Esophagus squamous epithelium (tissue), 5 donors: ENCODE data around the gene NOS1. TPM values are rescaled to one million over a fixed set of nuclear protein-coding genes. Genes with fewer than 3 reads are reported as not detected.

Source experiments
- DNase-seq: peaks from one replicate; lab custom pipeline; 2025; lab: John Stamatoyannopoulos, UW
- H3K27ac ChIP-seq, 4 donors: fragments of 200-600 bp; sonication (generic); one replicate each; pipeline ENCODE4 v1.5.1; 2016 to 2019; ENCODE audit warnings: mild to moderate bottlenecking in 1 of 4
- H3K27me3 ChIP-seq, 4 donors: fragments of 200-600 bp; sonication (generic); 1 replicate in 3 of 4; 2 replicates in 1 of 4; pipeline versions ENCODE4 v1.5.1 to v1.6.0; 2017 to 2021; ENCODE audit warnings: antibody characterized with exemption in 1 of 4
- H3K36me3 ChIP-seq, 3 donors: fragments of 200-600 bp; sonication (generic); one replicate each; pipeline ENCODE4 v1.5.1; 2016 to 2019
- H3K4me1 ChIP-seq, 3 donors: fragments of 200-600 bp; sonication (generic); one replicate each; pipeline ENCODE4 v1.5.1; 2017 to 2019
- H3K4me3 ChIP-seq, 4 donors: fragments of 200-600 bp; sonication (generic); 1 replicate in 3 of 4; 2 replicates in 1 of 4; pipeline ENCODE4 v1.5.1; 2016 to 2019; ENCODE audit warnings: mild to moderate bottlenecking in 2 of 4, moderate library complexity in 1 of 4
- H3K9me3 ChIP-seq, 3 donors: fragments of 200-600 bp; sonication (generic); one replicate each; pipeline ENCODE4 v1.5.1; 2016 to 2019
- POLR2A ChIP-seq, 4 donors: fragments of 450-650 bp; IDR thresholded peaks; one replicate each; pipeline ENCODE4 v1.6.1; 2017; ENCODE audit warnings: antibody characterized with exemption in 4 of 4, mild to moderate bottlenecking in 4 of 4, moderate library complexity in 3 of 4
- WGBS, 2 donors: methylation state at CpG; one replicate each; pipeline ENCODE4 v1.1.5; 2018; 5-methylcytosine and 5-hydroxymethylcytosine counted together
- intact Hi-C: fragments of 100-400 bp; cut with DNase I; formaldehyde crosslinking; loops from one replicate; pipeline ENCODE4 v1.15.0; 2022
- total RNA-seq, 4 donors: library from RNA; depleted of rRNA; stranded (reverse); fragments of >200 nt; gene quantifications; one replicate each; pipeline ENCODE4 v1.1.0, GENCODE V29; 2016
- TF ChIP-seq, protein P1 (sequence below), 6 experiments: fragments of 450-650 bp in 4 of 6; fragments of 200-600 bp in 2 of 6; sonication (generic) in 2 of 6; IDR thresholded peaks; one replicate each; pipeline ENCODE4 v1.5.1; 2016 to 2019; ENCODE audit warnings: antibody characterized with exemption in 6 of 6, mild to moderate bottlenecking in 4 of 6, moderate library complexity in 4 of 6
- donor health status: DM: yes; HTN: yes; CAD: no.

Gene NOS1
- total RNA-seq, 4 donors from 2014 or later = 0.49 to 1.9 (median 1.5) TPM

DNA sequence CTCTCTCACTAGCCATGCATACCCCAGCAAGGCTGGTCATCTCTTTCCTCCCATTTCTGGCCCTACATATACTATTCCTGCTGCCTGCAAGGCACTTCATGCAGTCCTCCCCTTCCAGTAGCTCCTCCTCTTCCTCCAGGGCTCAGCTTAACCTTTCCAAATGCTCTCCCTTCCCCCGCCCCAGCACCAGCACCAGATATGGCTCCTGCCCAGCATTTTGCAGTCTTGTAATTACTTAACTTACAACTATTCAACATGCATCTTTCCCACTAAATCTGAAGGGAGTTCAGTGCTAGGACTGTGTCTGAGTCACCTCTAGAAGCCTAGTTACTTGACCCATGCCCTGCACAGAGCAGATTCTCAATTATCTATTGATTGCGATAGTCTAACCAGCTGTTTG is 169.4 kb downstream of the NOS1 start:
- no peak for TF ChIP-seq POLR2A (IDR thresholded peaks at IDR 0.05)
- TF ChIP-seq, protein P1, sequence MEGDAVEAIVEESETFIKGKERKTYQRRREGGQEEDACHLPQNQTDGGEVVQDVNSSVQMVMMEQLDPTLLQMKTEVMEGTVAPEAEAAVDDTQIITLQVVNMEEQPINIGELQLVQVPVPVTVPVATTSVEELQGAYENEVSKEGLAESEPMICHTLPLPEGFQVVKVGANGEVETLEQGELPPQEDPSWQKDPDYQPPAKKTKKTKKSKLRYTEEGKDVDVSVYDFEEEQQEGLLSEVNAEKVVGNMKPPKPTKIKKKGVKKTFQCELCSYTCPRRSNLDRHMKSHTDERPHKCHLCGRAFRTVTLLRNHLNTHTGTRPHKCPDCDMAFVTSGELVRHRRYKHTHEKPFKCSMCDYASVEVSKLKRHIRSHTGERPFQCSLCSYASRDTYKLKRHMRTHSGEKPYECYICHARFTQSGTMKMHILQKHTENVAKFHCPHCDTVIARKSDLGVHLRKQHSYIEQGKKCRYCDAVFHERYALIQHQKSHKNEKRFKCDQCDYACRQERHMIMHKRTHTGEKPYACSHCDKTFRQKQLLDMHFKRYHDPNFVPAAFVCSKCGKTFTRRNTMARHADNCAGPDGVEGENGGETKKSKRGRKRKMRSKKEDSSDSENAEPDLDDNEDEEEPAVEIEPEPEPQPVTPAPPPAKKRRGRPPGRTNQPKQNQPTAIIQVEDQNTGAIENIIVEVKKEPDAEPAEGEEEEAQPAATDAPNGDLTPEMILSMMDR (IDR thresholded peaks at IDR 0.05) = no peak
- 63 to 85% methylated on average over 2 of the region's 2 CpGs for WGBS, 2 donors
- DNase-seq = no peak
- peaks cover 10 to 37% (median 14%) of the 10 kb centered on the region in 3 donors for H3K4me1 ChIP-seq
- no peak overlapping the region for H3K4me3 ChIP-seq
- no peak overlapping the region for H3K27ac ChIP-seq
- H3K27me3 ChIP-seq = no peaks in the 10 kb centered on the region
- intact Hi-C loops = no loop called here
- H3K9me3 ChIP-seq = no peaks in the 10 kb centered on the region
- peaks cover 0 to 8% (median 0%) of the 10 kb centered on the region in 3 donors for H3K36me3 ChIP-seq

- Histone ChIP-seq H3K27ac (peak within 1 kb of the TSS; percentile 83 to 90 (median 86)), H3K9me3 (no peaks in the 10 kb centered on the region), H3K4me3 (peak within 1 kb of the TSS; percentile 75 to 99 (median 91)), H3K36me3 (peaks cover 0 to 26% (median 1%) of the 10 kb centered on the region in 3 donors), H3K4me1 (peaks cover 10 to 37% (median 14%) of the 10 kb centered on the region in 3 donors), H3K27me3 (no peaks in the 10 kb centered on the region)
- intact Hi-C loops = no loop called here
- whole genome bisulfite sequencing, 2 donors = 13 to 15% methylated on average over 8 of the region's 59 CpGs
- peak; percentile 44 for DNase-seq
- TF ChIP-seq, protein P1 (IDR thresholded peaks at IDR 0.05) = peak in 2 of 6 experiments; percentile 11 to 23
- TF ChIP-seq POLR2A (IDR thresholded peaks at IDR 0.05) = peak in 3 of 4 donors; percentile 87 to 92 (median 89)
Measured at GRCh38 chr12:117190210-117190781, 171.1 kb downstream of the NOS1 start, which contains the start of gene FBXO21. TSS of gene FBXO21 (minus strand) at chr12:117190470. CDS start at chr12:117190456, 14 bp downstream.

GRCh38 chr12:117189725-117190209 is 171.7 kb downstream of the NOS1 start:
- peak overlapping the region; percentile 83 to 90 (median 86) for H3K27ac ChIP-seq
- H3K4me3 ChIP-seq = peak overlapping the region; percentile 75 to 99 (median 91)
- H3K36me3 ChIP-seq = peaks cover 0 to 31% (median 7%) of the 10 kb centered on the region in 3 donors
- H3K27me3 ChIP-seq = no peaks in the 10 kb centered on the region
- TF ChIP-seq, protein P1 (IDR thresholded peaks at IDR 0.05) = no peak
- no peak for TF ChIP-seq POLR2A (IDR thresholded peaks at IDR 0.05)
- no peak for DNase-seq
- WGBS, 2 donors = 0% methylated on average over 8 to 13 of the region's 52 CpGs
- intact Hi-C loops = no loop called here
- no peaks in the 10 kb centered on the region for H3K9me3 ChIP-seq
- peaks cover 10 to 37% (median 14%) of the 10 kb centered on the region in 3 donors for H3K4me1 ChIP-seq

DNA sequence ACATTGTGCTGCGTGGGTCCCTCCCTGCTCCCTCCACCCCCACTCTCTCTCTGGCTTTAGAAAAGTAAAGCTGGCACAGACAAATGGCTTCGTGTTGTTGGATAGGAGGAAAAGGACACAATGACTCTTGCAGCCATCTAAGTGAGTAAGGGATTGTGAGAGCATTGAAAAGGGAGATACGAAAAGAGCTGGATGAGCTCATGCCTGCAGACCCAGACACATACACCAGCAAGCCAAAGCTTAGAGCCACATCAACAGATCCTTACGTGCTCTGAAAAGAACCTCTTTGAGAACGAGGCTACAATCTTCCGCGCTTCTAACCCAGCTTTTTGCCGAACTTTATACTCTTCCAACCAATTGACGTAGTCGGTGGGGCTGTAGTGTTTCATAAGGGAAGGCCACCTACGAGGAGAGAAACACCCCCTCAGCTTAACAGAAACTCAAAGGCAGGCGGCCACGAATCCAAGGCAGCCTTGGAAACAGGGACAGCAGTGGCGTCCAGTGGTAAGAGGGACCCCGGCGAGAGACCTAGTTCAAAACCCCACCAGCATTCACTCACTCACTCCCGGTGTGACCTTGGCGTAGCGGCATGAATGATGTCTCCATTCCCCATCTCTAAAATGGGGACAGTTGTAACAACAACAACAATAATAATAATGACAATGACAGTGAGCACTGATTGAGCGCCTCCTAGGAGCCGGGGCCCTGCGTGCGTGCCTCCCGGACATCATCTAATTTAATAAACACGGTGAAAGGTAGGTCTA is 172.3 kb downstream of the NOS1 start:
- 24 to 28% methylated on average over 21 of the region's 25 CpGs for WGBS, 2 donors
- no peak for DNase-seq
- intact Hi-C loops = no loop called here

More for the DNA sequence above, 172.3 kb downstream of the NOS1 start:
- TF ChIP-seq, protein P1 (IDR thresholded peaks at IDR 0.05) = no peak
- no peak for TF ChIP-seq POLR2A (IDR thresholded peaks at IDR 0.05)
- H3K4me3 ChIP-seq = peak overlapping the region; percentile 75 to 99 (median 91)
- H3K27ac ChIP-seq = peak overlapping the region; percentile 83 to 90 (median 86)
- H3K4me1 ChIP-seq = peaks cover 10 to 37% (median 14%) of the 10 kb centered on the region in 3 donors
- H3K27me3 ChIP-seq = no peaks in the 10 kb centered on the region
- H3K9me3 ChIP-seq = no peaks in the 10 kb centered on the region
- peaks cover 0 to 38% (median 12%) of the 10 kb centered on the region in 3 donors for H3K36me3 ChIP-seq
